Measurements from ENCODE around the gene RPUSD1. TPM values are rescaled to one million over a fixed set of nuclear protein-coding genes. Genes with fewer than 3 reads are reported as not detected.

Gene RPUSD1
- total and polyA plus RNA-seq, 8 donors: 6.2 to 21.1 (median 9.8) TPM

DNA sequence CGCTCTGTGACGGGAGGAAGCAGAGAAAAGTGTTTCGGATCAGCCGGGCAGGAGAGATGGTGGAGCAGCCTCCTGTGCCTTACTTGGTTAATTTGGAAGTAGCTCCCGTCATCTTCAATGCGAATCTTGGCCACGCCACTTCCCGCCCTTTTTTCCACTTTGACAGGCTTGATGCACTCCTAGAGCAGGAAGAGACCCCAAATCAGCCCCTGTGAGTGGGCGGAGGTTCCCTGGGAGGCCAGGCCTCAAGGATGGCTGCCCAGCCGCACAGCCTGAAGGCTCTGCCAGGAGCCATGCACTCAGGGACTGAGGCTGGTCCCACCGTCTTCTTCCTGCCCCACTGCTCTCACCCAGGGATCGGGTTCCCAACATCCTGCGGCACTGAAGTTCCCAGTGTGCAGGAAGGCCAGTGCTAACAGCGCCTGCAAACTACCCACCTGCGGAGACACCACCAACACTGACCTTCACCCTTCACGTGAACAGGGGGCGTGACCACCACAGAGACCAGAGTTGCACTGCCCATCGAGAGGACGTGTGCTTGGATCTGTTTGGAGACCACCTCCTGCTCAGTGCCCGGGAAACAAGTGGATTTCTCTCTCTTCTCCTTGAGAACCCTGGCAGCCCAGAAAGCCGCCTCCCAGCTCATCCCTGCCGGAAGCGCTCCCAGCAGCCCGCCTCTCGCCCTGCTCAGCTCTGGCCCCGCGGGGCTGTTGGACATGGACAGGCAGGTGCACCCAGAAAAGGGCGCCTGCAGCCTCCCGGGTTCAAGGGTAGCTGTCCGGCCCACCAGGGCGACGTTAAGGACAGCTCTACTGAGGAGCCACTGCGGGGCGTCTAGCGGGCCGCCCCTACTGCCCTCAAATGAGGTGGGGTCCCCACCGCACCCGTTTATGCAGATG, 48.4 kb downstream of the RPUSD1 start:
- ATAC-seq (no peak), DNase-seq (peak in 2 of 6 donors; percentile 58 to 77), FAIRE-seq (no peak)
- H3K27ac ChIP-seq: no peak overlapping the region
- H3K4me3 ChIP-seq: peak overlapping the region; percentile 88 to 97 (median 96)
- H3K9me3 ChIP-seq: no peaks in the 10 kb centered on the region
- WGBS, 2 donors: 32 to 36% methylated on average over 37 to 38 of the region's 38 CpGs
- no peak for TF ChIP-seq CTCF (IDR thresholded peaks at IDR 0.05)
- intact Hi-C loops (cut with DNase I): no loop called here
- peaks cover 0 to 21% (median 0%) of the 10 kb centered on the region in 3 donors for H3K36me3 ChIP-seq
- H3K4me1 ChIP-seq: peaks cover 5 to 7% (median 7%) of the 10 kb centered on the region in 3 donors
- H3K27me3 ChIP-seq: no peaks in the 10 kb centered on the region

DNA sequence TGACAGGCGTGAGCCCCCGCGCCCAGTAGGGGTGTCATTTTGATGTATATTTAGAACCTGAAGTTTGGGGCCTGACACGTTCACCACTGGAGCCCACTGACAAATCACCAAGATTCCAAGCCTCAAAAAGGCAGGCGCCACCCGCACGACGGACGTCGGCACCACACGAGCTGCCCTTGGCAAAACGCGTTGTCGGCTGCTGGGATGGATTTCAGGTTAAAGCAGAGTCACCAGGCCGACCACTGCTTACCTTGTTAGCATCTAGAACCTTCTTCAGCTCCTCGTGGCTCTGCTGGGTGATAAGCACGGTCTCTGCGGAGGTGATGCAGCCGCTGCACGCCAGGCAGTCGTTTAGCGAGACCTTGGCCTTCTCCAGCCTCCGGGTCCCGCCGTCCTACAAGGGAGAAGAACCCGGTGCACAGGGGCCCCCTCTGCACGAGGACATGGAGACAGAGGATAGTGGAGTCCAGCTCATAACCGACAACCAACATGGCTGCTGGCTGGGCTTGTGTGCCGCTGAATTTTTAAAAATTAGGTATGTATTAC, 51.2 kb downstream of the RPUSD1 start:
- 95 to 97% methylated on average over 29 of the region's 29 CpGs for WGBS, 2 donors
- ATAC-seq (no peak), FAIRE-seq (no peak), DNase-seq (no peak)
- Histone ChIP-seq H3K27me3 (no peaks in the 10 kb centered on the region), H3K4me1 (peaks cover 5 to 7% (median 7%) of the 10 kb centered on the region in 3 donors), H3K4me3 (no peak overlapping the region), H3K9me3 (no peaks in the 10 kb centered on the region), H3K27ac (no peak overlapping the region), H3K36me3 (peaks cover 0 to 38% (median 0%) of the 10 kb centered on the region in 3 donors)
- TF ChIP-seq CTCF (IDR thresholded peaks at IDR 0.05): no peak
- intact Hi-C loops (cut with DNase I): no loop called here

- TF ChIP-seq CTCF (IDR thresholded peaks at IDR 0.05): no peak
- Histone ChIP-seq H3K9me3 (no peaks in the 10 kb centered on the region), H3K27me3 (no peaks in the 10 kb centered on the region), H3K36me3 (peaks cover 0 to 40% (median 0%) of the 10 kb centered on the region in 3 donors), H3K4me1 (peaks cover 5 to 7% (median 7%) of the 10 kb centered on the region in 3 donors), H3K4me3 (no peak overlapping the region), H3K27ac (no peak overlapping the region)
- DNase-seq: no peak
- WGBS, 2 donors: 89 to 91% methylated on average over 13 of the region's 13 CpGs
- no peak for ATAC-seq
- no peak for FAIRE-seq
- intact Hi-C loops (cut with DNase I): no loop called here
Observed at GRCh38 chr16:735982-736453, 52.2 kb downstream of the RPUSD1 start.

DNA sequence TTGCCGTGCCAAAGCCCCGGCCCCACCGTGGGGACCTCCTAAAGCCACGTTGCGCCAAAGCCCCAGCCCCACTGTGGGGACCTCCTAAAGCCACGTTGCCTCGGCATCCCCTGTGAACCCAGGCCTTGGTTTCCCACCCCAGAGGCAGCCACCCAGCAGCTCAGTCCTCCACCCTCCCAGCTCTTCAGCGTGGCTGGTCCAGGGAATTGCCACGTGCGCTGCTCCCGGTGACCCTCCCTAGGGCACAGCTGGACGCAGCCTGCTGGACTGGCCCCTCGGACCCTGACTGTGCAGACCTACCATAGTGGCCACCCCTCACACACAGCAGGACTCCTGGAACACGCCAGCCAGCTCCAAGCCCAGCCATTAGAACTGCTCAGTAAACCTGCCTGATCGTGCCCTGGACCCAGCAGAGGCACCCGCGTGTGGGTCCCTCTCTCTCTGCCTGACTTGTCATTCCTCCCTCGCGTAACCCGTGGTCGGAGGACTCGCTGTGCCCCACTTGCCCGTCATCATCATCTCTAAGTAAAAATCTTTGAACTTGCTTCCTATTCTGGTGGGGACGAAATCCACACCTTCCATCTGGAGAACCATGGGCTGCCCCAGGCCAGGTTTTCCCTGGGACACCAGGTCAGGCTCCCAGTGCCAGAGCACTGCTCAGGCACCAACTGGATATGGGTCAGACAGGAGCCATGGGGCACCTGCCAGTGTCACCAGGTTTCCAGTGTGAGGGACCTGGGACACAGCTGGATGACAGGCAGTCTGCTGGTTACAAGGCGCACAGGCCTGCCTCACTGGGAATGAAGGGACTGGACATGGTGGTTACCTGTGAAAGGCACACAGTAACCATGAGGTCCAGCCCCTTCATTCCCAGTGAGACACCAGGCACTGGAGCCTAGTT, 53.0 kb downstream of the RPUSD1 start:
- Histone ChIP-seq H3K4me3 (no peak overlapping the region), H3K9me3 (no peaks in the 10 kb centered on the region), H3K4me1 (peaks cover 5 to 7% (median 7%) of the 10 kb centered on the region in 3 donors), H3K36me3 (peaks cover 0 to 40% (median 0%) of the 10 kb centered on the region in 3 donors), H3K27me3 (no peaks in the 10 kb centered on the region), H3K27ac (no peak overlapping the region)
- WGBS, 2 donors: 93 to 95% methylated on average over 25 of the region's 25 CpGs
- ATAC-seq (no peak), FAIRE-seq (no peak), DNase-seq (peak in 1 of 6 donors; percentile 67)
- TF ChIP-seq CTCF (IDR thresholded peaks at IDR 0.05): no peak
- intact Hi-C loops (cut with DNase I): no loop called here

Small RNA genes lying within 50 kb of the gene (microRNA-seq; reads per million reads assigned to microRNA genes)
- gene MIR662: 0 reads per million in 2 donors

Other genes with a start within 250 kb of the RPUSD1 start
- gene PRR35, start 228.0 kb downstream of the RPUSD1 start, total RNA-seq: 1 to 10 TPM in 1 of 6 donors, under 1 TPM in 5; 0.09 to 1.0 (median 0.70) TPM
- gene PRR35, start 228.0 kb downstream of the RPUSD1 start, polyA plus RNA-seq: under 1 TPM; 0.38 to 0.72 TPM
- under 1 TPM in 4 of 6 donors, not detected in 2; 0.08 to 0.28 (median 0.14) TPM for gene NHLRC4, start 221.4 kb downstream of the RPUSD1 start, total RNA-seq
- gene NHLRC4, start 221.4 kb downstream of the RPUSD1 start, polyA plus RNA-seq: under 1 TPM; 0.05 to 0.27 TPM
- gene PIGQ, start 218.4 kb downstream of the RPUSD1 start, total RNA-seq: 10 to 100 TPM; 29.7 to 48.4 (median 40.0) TPM
- gene PIGQ, start 218.4 kb downstream of the RPUSD1 start, polyA plus RNA-seq: 100 to 1,000 TPM in 1 of 2 donors, 10 to 100 TPM in 1; 79.5 to 165 TPM
- gene RAB40C, start 198.3 kb downstream of the RPUSD1 start, total RNA-seq: 10 to 100 TPM; 19.4 to 42.4 (median 30.6) TPM
- gene RAB40C, start 198.3 kb downstream of the RPUSD1 start, polyA plus RNA-seq: 10 to 100 TPM; 47.0 to 71.4 TPM
- gene WFIKKN1, start 157.4 kb downstream of the RPUSD1 start, total RNA-seq: 1 to 10 TPM in 3 of 6 donors, under 1 TPM in 3; 0.75 to 2.0 (median 1.2) TPM
- 10 to 100 TPM in 1 of 2 donors, 1 to 10 TPM in 1; 2.6 to 13.8 TPM for gene WFIKKN1, start 157.4 kb downstream of the RPUSD1 start, polyA plus RNA-seq
- 10 to 100 TPM; 18.8 to 32.3 (median 24.4) TPM for gene METTL26, start 152.1 kb downstream of the RPUSD1 start, total RNA-seq
- gene METTL26, start 152.1 kb downstream of the RPUSD1 start, polyA plus RNA-seq: 100 to 1,000 TPM in 1 of 2 donors, 10 to 100 TPM in 1; 87.6 to 130 TPM
- 10 to 100 TPM; 19.0 to 33.9 (median 21.9) TPM for gene MCRIP2, start 146.6 kb downstream of the RPUSD1 start, total RNA-seq
- gene MCRIP2, start 146.6 kb downstream of the RPUSD1 start, polyA plus RNA-seq: 10 to 100 TPM; 65.1 to 89.3 TPM
- gene WDR90, start 139.0 kb downstream of the RPUSD1 start, total RNA-seq: 10 to 100 TPM; 14.7 to 23.4 (median 19.3) TPM
- gene WDR90, start 139.0 kb downstream of the RPUSD1 start, polyA plus RNA-seq: 10 to 100 TPM; 85.5 to 91.3 TPM
- 10 to 100 TPM; 33.5 to 66.2 (median 45.6) TPM for gene RHOT2, start 120.2 kb downstream of the RPUSD1 start, total RNA-seq
- 100 to 1,000 TPM; 260 to 265 TPM for gene RHOT2, start 120.2 kb downstream of the RPUSD1 start, polyA plus RNA-seq
- gene RHBDL1, start 112.7 kb downstream of the RPUSD1 start, total RNA-seq: 1 to 10 TPM in 1 of 6 donors, under 1 TPM in 5; 0.28 to 1.0 (median 0.84) TPM
- 1 to 10 TPM; 2.3 to 5.1 TPM for gene RHBDL1, start 112.7 kb downstream of the RPUSD1 start, polyA plus RNA-seq
- 10 to 100 TPM; 40.1 to 66.1 (median 56.0) TPM for gene STUB1, start 108.0 kb downstream of the RPUSD1 start, total RNA-seq
- gene STUB1, start 108.0 kb downstream of the RPUSD1 start, polyA plus RNA-seq: 100 to 1,000 TPM in 1 of 2 donors, 10 to 100 TPM in 1; 89.5 to 130 TPM
- gene JMJD8, start 104.0 kb downstream of the RPUSD1 start, total RNA-seq: 10 to 100 TPM; 25.0 to 40.3 (median 30.9) TPM
- gene JMJD8, start 104.0 kb downstream of the RPUSD1 start, polyA plus RNA-seq: 10 to 100 TPM; 47.4 to 50.2 TPM
- 1 to 10 TPM; 3.5 to 7.5 (median 5.2) TPM for gene WDR24, start 98.0 kb downstream of the RPUSD1 start, total RNA-seq
- 1 to 10 TPM; 7.9 to 8.7 TPM for gene WDR24, start 98.0 kb downstream of the RPUSD1 start, polyA plus RNA-seq
- 1 to 10 TPM in 4 of 6 donors, under 1 TPM in 2; 0.60 to 2.8 (median 1.7) TPM for gene FBXL16, start 82.6 kb downstream of the RPUSD1 start, total RNA-seq
- 10 to 100 TPM in 1 of 2 donors, 1 to 10 TPM in 1; 4.8 to 17.7 TPM for gene FBXL16, start 82.6 kb downstream of the RPUSD1 start, polyA plus RNA-seq
- gene METRN, start 73.3 kb downstream of the RPUSD1 start, total RNA-seq: 10 to 100 TPM; 27.6 to 44.9 (median 37.7) TPM
- gene METRN, start 73.3 kb downstream of the RPUSD1 start, polyA plus RNA-seq: 10 to 100 TPM; 74.2 to 82.0 TPM
- gene ANTKMT, start 67.2 kb downstream of the RPUSD1 start, total RNA-seq: 10 to 100 TPM; 12.2 to 25.5 (median 20.1) TPM
- 10 to 100 TPM; 35.2 to 41.7 TPM for gene ANTKMT, start 67.2 kb downstream of the RPUSD1 start, polyA plus RNA-seq
- under 1 TPM; 0.16 to 0.95 (median 0.25) TPM for gene CCDC78, start 61.9 kb downstream of the RPUSD1 start, total RNA-seq
- gene CCDC78, start 61.9 kb downstream of the RPUSD1 start, polyA plus RNA-seq: 1 to 10 TPM; 2.1 to 7.7 TPM
- 1 to 10 TPM in 4 of 6 donors, under 1 TPM in 2; 0.47 to 4.6 (median 1.1) TPM for gene HAGHL, start 61.3 kb downstream of the RPUSD1 start, total RNA-seq
- 10 to 100 TPM in 1 of 2 donors, 1 to 10 TPM in 1; 6.4 to 17.5 TPM for gene HAGHL, start 61.3 kb downstream of the RPUSD1 start, polyA plus RNA-seq
- gene CIAO3, start 47.4 kb downstream of the RPUSD1 start, total RNA-seq: 10 to 100 TPM; 11.1 to 25.4 (median 14.1) TPM
- 10 to 100 TPM; 40.2 to 72.9 TPM for gene CIAO3, start 47.4 kb downstream of the RPUSD1 start, polyA plus RNA-seq
- gene MSLN, start 27.6 kb downstream of the RPUSD1 start, total RNA-seq: 1 to 10 TPM in 2 of 6 donors, under 1 TPM in 3, not detected in 1; 0.35 to 2.4 (median 0.90) TPM
- gene MSLN, start 27.6 kb downstream of the RPUSD1 start, polyA plus RNA-seq: 1 to 10 TPM in 1 of 2 donors, under 1 TPM in 1; 0.96 to 4.6 TPM
- gene CHTF18, start 239 bp upstream of the RPUSD1 start, total RNA-seq: 10 to 100 TPM in 1 of 6 donors, 1 to 10 TPM in 5; 5.4 to 11.0 (median 6.5) TPM
- 10 to 100 TPM; 30.4 to 61.6 TPM for gene CHTF18, start 239 bp upstream of the RPUSD1 start, polyA plus RNA-seq
- not detected for gene GNG13, start 12.4 kb upstream of the RPUSD1 start, total RNA-seq
- gene GNG13, start 12.4 kb upstream of the RPUSD1 start, polyA plus RNA-seq: not detected
- gene LMF1, start 182.6 kb upstream of the RPUSD1 start, total RNA-seq: 10 to 100 TPM in 4 of 6 donors, 1 to 10 TPM in 2; 9.3 to 17.6 (median 15.4) TPM
- gene LMF1, start 182.6 kb upstream of the RPUSD1 start, polyA plus RNA-seq: 10 to 100 TPM; 48.3 to 64.6 TPM
- gene SOX8, start 193.4 kb upstream of the RPUSD1 start, total RNA-seq: 1 to 10 TPM in 1 of 6 donors, under 1 TPM in 5; 0.54 to 1.3 (median 0.75) TPM
- gene SOX8, start 193.4 kb upstream of the RPUSD1 start, polyA plus RNA-seq: 1 to 10 TPM; 3.5 to 5.5 TPM

Measured in pancreas (tissue), 10 donors.